Motor neuron (in vitro differentiated cells): ENCODE results near the gene NEMF. TPM values are rescaled to one million over a fixed set of nuclear protein-coding genes. Genes with fewer than 3 reads are reported as not detected.
A peak's percentile ranks its signal among the peaks of the same experiment; 100 is the strongest.
"Not testable (repeated sequence)": the region's sequence is repeated elsewhere in the genome, so short reads cannot be mapped to it uniquely, and the experiment has no call there.

ENCODE experiments used
- ATAC-seq, 8 experiments: fragments of 200-7000 bp; cut with Tn5 transposase; replicated peaks in 6 of 8; 2 replicates each; pipeline ENCODE4 v1.8.0; 2021; ENCODE audit warnings: mild to moderate bottlenecking in 8 of 8, moderate library complexity in 8 of 8
- H3K27ac ChIP-seq, 2 donors: fragments of 250-450 bp; sonication (Bioruptor Pico); 2 replicates each; pipeline ENCODE4 v1.9.0; 2021; ENCODE audit warnings: antibody characterized with exemption in 2 of 2, mild to moderate bottlenecking in 2 of 2, moderate library complexity in 1 of 2
- H3K4me1 ChIP-seq, 2 donors: fragments of 250-450 bp; sonication (Bioruptor Pico); replicated peaks in 1 of 2; 2 replicates each; pipeline ENCODE4 v1.6.1; 2021; ENCODE audit warnings: antibody characterized with exemption in 2 of 2, mild to moderate bottlenecking in 2 of 2, moderate library complexity in 1 of 2
- H3K4me3 ChIP-seq, 5 donors: fragments of 250-450 bp; sonication (Bioruptor Pico); 2 replicates each; pipeline ENCODE4 v1.9.0; 2021; ENCODE audit warnings: antibody characterized with exemption in 5 of 5, mild to moderate bottlenecking in 5 of 5, moderate library complexity in 4 of 5
- WGBS, 10 experiments: fragments of 450-650 bp; shearing (Covaris generic); methylation state at CpG; one replicate each; pipeline ENCODE4 v1.0.0; 2022; 5-methylcytosine and 5-hydroxymethylcytosine counted together
- in situ Hi-C, 9 experiments: fragments of 400-800 bp; cut with MboI; loops; one replicate each; pipeline ENCODE4 v1.15.0; 2021; ENCODE audit warnings: low sequenced_read_pairs in 9 of 9, low pct_unique_long_range_greater_than_20kb in 2 of 9; ENCODE audit not compliant: unreplicated experiment in 9 of 9
- total RNA-seq, 8 experiments: library from RNA; unstranded; fragments of 300-600 nt; gene quantifications; 2 replicates each; pipeline versions ENCODE4 v1.2.3 to v1.2.4, GENCODE V29; 2022

NEMF gene
- total RNA-seq, 8 experiments from 2014 or later = 49.3 to 120 (median 69.2) TPM

DNA sequence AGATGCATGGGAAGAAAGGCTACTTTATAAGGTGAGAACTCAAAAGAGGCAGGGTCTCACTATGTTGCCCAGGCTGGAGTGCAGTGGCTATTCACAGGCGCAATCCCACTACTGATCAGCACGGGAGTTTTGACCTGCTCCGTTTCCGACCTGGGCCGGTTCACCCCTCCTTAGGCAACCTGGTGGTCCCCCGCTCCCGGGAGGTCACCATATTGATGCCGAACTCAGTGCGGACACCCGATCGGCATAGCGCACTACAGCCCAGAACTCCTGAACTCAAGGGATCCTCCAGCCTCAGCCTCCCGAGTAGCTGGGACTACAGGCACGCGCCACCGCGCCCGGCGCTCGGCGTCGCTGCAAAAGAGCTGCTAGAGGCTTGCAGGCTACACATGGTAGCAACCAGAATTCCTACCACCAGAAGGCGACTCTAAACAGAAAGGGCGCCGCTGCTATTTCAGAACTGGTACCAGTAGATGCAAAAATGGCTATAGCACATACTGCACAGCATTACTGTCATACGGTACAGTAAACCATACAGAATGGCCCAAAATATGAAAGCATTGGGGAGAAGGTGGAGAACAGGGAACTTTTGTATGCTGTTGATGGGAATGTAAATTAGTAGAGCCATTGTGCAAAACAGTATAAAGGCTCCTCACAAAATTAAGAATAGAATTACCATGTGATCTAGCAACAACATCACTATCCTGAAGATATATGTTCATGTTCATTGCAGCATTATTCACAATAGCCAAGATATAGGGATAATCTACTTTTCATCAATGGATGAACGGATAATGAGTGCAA, 1.2 kb upstream of the NEMF start:
- peaks cover 8 to 11% of the 10 kb centered on the region in 2 donors for H3K4me1 ChIP-seq
- in situ Hi-C loops = loop anchor here in 5 of 9 experiments (25.0 kb wide), 1 partner anchor 259 kb away; the partner anchor contains the start of gene VCPKMT (in 5 of the 5)
- WGBS, 10 experiments = 0 to 64% (median 43%) methylated on average over 1 to 11 of the region's 27 CpGs; no CpG with 5 or more reads in 4 of the 10 experiments
- H3K4me3 ChIP-seq = peak overlapping the region; percentile 50 to 79 (median 75)
- peak in 3 of 8 experiments; percentile 56 to 69 (median 66) for ATAC-seq
- H3K27ac ChIP-seq = no peak overlapping the region

GRCh38 chr14:49853158-49853477, 530 bp upstream of the NEMF start:
- peak in 6 of 8 experiments; percentile 2 to 29 (median 18) for ATAC-seq
- Histone ChIP-seq H3K27ac (peak overlapping the region; percentile 90 to 92), H3K4me3 (peak overlapping the region; percentile 50 to 79 (median 75)), H3K4me1 (peaks cover 8 to 11% of the 10 kb centered on the region in 2 donors)
- in situ Hi-C loops = loop anchor here in 5 of 9 experiments (25.0 kb wide), 1 partner anchor 259 kb away; the partner anchor contains the start of gene VCPKMT (in 5 of the 5)
- WGBS, 10 experiments = 0 to 5% (median 0%) methylated on average over 1 to 13 of the region's 14 CpGs; no CpG with 5 or more reads in 2 of the 10 experiments

GRCh38 chr14:49851813-49852212, 775 bp downstream of the NEMF start:
- ATAC-seq = no peak
- H3K4me1 ChIP-seq = peaks cover 8 to 11% of the 10 kb centered on the region in 2 donors
- H3K27ac ChIP-seq = peak overlapping the region; percentile 90 to 92
- in situ Hi-C loops = loop anchor here in 5 of 9 experiments (25.0 kb wide), 1 partner anchor 260 kb away; the partner anchor contains the start of gene VCPKMT (in 5 of the 5)
- peak overlapping the region; percentile 50 to 79 (median 75) for H3K4me3 ChIP-seq
- 0 to 12% (median 7%) methylated on average over 3 to 7 of the region's 7 CpGs for WGBS, 10 experiments

DNA sequence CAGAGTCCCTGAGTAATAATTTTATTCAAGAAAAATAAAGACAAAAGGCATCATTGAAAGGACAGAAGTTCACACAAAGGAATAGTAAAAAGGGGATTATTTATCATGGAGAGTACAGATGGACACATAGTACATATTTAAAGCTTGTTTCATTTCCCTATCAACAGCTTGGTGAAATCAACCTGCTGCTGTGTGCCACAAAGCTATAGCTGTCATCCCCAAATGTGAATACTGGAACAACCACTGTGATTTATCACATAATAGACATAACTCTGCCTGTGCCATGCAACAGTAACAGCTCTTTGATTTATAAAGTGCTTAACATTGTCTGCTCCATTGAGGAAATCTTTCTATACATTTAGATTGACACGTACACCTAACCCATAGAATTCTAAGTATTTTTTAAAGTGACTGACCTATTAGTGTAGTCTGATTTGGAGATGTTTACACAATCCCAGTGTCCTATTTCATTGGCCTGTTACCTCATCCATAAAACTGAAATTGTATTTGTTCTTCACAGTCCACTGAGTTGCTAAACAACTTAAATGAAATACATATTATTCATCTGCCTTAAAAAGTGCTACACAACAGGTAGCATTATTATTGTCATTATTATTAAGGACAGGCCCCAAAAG, 3.3 kb downstream of the NEMF start:
- H3K27ac ChIP-seq = no peak overlapping the region
- 82 to 100% (median 87%) methylated on average over 1 of the region's 1 CpG; no CpG with 5 or more reads in 4 of the 10 experiments for WGBS, 10 experiments
- peak in 1 of 8 experiments; percentile 2 for ATAC-seq
- no peak overlapping the region for H3K4me3 ChIP-seq
- H3K4me1 ChIP-seq = peaks cover 8 to 11% of the 10 kb centered on the region in 2 donors
- in situ Hi-C loops = no loop called here

GRCh38 chr14:49828640-49829039, 23.9 kb downstream of the NEMF start:
- in situ Hi-C loops = no loop called here
- H3K4me1 ChIP-seq = no peaks in the 10 kb centered on the region
- ATAC-seq = no peak
- 81 to 100% (median 99%) methylated on average over 1 to 2 of the region's 2 CpGs for WGBS, 10 experiments
- no peak overlapping the region for H3K27ac ChIP-seq
- no peak overlapping the region for H3K4me3 ChIP-seq

- H3K27ac ChIP-seq = no peak overlapping the region
- in situ Hi-C loops = no loop called here
- H3K4me1 ChIP-seq = no peaks in the 10 kb centered on the region
- no peak for ATAC-seq
- WGBS, 10 experiments = 71 to 100% (median 93%) methylated on average over 1 to 12 of the region's 12 CpGs; no CpG with 5 or more reads in 1 of the 10 experiments
- H3K4me3 ChIP-seq = no peak overlapping the region
These were observed 32.4 kb downstream of the NEMF start for GRCh38 chr14:49820176-49820575.

DNA sequence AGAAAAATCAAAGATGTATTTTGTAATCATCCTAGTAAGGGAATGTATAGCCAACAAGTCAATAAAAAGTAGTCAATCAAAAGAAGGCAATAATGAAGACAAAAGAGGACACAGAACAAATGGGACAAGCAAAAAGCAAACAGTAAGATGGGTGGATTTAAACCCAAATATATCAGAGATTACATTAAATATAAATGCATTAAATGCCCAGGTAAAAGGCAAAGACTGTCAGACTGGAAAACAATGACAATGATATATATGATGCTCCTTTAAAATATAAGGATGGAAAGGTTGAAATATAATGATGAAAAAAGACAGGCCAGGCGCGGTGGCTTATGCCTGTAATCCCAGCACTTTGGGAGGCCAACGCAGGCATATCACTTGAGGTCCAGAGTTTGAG, 35.7 kb downstream of the NEMF start:
- no peak overlapping the region for H3K4me3 ChIP-seq
- no peaks in the 10 kb centered on the region for H3K4me1 ChIP-seq
- WGBS, 10 experiments = 86 to 100% (median 94%) methylated on average over 1 to 3 of the region's 3 CpGs; no CpG with 5 or more reads in 5 of the 10 experiments
- H3K27ac ChIP-seq = no peak overlapping the region
- no peak for ATAC-seq
- in situ Hi-C loops = no loop called here

GRCh38 chr14:49816118-49816517, 36.5 kb downstream of the NEMF start:
- WGBS, 10 experiments = 88 to 100% (median 100%) methylated on average over 1 to 2 of the region's 2 CpGs; no CpG with 5 or more reads in 4 of the 10 experiments
- H3K4me1 ChIP-seq, in situ Hi-C loops: not testable (repeated sequence)

GRCh38 chr14:49808780-49809179, 43.8 kb downstream of the NEMF start:
- Histone ChIP-seq H3K4me3 (no peak overlapping the region), H3K4me1 (no peaks in the 10 kb centered on the region), H3K27ac (no peak overlapping the region)
- peak in 2 of 8 experiments; percentile 38 to 69 for ATAC-seq
- in situ Hi-C loops = no loop called here
- WGBS, 10 experiments = 0 to 60% (median 0%) methylated on average over 1 of the region's 1 CpG; no CpG with 5 or more reads in 2 of the 10 experiments

More at GRCh38 chr14:49816118-49816517, 36.5 kb downstream of the NEMF start:
- ATAC-seq, H3K27ac ChIP-seq, H3K4me3 ChIP-seq: not testable (repeated sequence)

DNA sequence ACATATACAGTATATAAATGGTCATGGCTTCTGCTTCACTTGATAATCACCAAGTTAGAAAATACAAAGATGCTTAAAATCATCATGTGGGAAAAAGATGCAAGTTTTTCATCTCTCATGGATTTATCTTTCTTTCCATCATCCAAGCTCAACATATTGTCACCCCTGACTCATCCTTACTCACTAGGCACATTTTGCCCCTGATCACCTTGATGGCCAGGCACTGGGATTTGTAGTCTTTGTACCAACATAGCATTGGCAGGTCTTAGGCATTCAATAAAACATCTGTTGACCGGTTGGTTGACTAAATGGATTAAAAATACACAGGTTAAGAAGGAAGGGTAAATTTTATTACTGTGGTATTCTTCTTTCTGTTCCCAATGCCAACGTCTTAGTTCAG, 56.6 kb downstream of the NEMF start:
- no peaks in the 10 kb centered on the region for H3K4me1 ChIP-seq
- H3K4me3 ChIP-seq = no peak overlapping the region
- ATAC-seq = no peak
- in situ Hi-C loops = no loop called here
- WGBS, 10 experiments = 75 to 100% (median 95%) methylated on average over 1 to 2 of the region's 2 CpGs; no CpG with 5 or more reads in 3 of the 10 experiments
- no peak overlapping the region for H3K27ac ChIP-seq

DNA sequence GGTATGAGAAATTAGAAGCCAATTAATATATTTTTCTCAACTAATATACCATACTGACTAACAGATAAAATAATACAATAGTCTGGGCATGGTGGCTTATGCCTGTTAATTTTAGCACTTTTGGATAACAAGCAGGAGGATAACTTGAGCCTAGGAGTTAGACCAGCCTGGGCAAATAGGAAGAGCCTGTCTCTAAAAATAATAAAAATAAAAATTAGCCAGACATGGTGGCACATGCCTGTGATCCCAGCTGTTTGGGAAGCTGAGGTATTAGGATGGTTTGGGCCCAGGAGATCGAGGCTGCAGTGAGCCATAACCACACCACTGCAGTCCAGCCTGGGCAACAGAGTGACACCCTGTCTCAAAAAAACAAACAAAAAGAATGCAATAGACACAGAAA, 60.0 kb downstream of the NEMF start:
- Histone ChIP-seq H3K4me1 (no peaks in the 10 kb centered on the region), H3K4me3 (no peak overlapping the region), H3K27ac (no peak overlapping the region)
- WGBS, 10 experiments = 0 to 40% (median 0%) methylated on average over 1 of the region's 1 CpG; no CpG with 5 or more reads in 4 of the 10 experiments
- ATAC-seq = no peak
- in situ Hi-C loops = no loop called here

DNA sequence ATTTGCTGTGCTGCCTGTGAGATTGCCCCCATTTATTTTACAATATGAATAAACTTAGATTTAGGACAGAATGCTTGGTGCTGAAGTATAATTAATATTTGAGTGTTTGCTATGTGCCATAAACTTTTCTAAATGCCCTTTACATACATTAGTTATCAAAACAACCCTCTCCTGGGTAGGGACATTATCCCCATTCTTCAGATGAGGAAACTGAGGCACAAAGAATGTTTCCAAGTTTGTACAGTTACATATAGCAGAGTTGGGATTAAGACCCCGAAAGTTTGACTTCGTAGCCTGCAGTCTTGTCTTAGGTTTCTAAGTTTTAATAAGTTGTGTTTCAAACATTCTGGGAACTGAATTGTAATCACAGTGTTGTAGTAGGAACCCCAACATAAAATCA, 66.3 kb downstream of the NEMF start:
- no peak overlapping the region for H3K27ac ChIP-seq
- H3K4me1 ChIP-seq = no peaks in the 10 kb centered on the region
- in situ Hi-C loops = no loop called here
- no peak overlapping the region for H3K4me3 ChIP-seq
- WGBS, 10 experiments = 90 to 100% (median 100%) methylated on average over 1 to 2 of the region's 2 CpGs; no CpG with 5 or more reads in 2 of the 10 experiments
- no peak for ATAC-seq

DNA sequence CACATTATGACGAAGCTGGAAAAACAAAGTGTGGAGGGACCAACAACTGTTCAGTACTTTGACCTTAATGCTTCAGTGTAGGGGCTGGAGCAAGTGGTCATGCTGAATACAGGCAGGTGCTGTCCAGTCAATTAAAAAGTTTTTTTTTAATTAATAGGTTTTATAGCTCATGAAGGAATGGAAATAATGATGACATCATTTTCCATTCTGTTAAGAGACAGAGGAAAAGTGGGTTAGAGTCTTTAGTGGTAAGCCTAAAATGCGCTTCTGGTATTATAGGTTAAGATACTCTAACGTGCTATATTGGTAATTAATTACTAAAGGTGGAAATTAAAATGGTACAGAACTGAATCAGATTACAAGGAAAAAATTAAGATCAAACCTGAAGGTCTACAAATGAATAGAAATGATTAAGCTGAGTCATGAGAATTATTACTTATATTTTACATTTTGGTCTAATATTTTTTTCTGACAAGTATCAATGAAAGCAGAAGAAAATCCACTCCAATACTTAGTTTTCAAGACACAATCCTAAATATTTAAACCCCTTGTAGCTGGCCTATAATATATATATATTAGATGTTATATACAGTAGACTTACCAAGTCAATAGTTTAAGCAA, 69.1 kb downstream of the NEMF start:
- H3K4me3 ChIP-seq = no peak overlapping the region
- in situ Hi-C loops = no loop called here

More for the DNA sequence above, 69.1 kb downstream of the NEMF start:
- H3K27ac ChIP-seq = no peak overlapping the region
- 66 to 100% (median 100%) methylated on average over 2 to 3 of the region's 3 CpGs; no CpG with 5 or more reads in 1 of the 10 experiments for WGBS, 10 experiments
- no peaks in the 10 kb centered on the region for H3K4me1 ChIP-seq
- no peak for ATAC-seq
